ENCODE measurements around the gene EPS15. TPM values are rescaled to one million over a fixed set of nuclear protein-coding genes. Genes with fewer than 3 reads are reported as not detected.
"Not testable (repeated sequence)": the region's sequence is repeated elsewhere in the genome, so short reads cannot be mapped to it uniquely, and the experiment has no call there.

EPS15 gene
- total RNA-seq, 2 donors from 2014 or later, result 123 to 197 TPM

DNA sequence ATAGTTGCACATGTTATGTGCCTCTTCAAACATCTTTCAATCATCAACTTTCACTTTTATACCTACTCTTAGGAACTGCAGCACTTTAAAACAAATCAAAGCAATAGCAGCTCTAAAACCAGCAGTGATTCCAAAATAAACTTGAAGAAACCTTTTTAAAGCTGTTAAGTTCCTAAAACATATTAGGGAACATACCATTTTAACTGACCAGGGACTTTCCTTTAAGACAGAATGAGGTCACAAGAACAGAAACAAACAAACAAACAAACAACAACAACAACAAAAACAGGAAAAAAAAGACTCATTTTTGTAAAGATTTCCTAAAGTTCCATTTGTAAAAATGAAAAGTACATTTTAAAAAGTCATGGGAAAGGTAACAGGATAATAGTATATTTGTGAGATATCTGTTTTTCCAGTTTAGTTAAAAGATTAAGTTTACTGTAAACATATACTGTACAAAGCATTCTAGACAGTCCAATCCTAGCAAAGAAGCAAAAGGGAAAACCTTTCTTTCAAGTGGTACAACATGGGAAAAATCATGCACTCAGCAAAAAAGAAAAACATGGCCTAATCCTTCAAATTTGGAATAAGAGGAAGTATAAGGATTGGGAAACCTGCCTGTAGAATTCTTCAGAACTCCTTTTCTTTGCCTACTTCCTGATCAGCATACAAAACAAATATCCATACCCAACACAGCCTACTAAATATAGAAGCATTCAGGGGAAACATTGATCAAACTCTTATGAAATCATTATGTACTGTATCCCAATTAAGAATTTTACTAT, 45.5 kb downstream of the EPS15 start:
- H3K36me3 ChIP-seq, result no peaks in the 10 kb centered on the region
- peak overlapping the region; percentile 12 for H3K4me3 ChIP-seq
- ATAC-seq (ENCODE audit: insufficient number of reproducible peaks, low FRiP score, low read depth) (no peak), DNase-seq (ENCODE audit: low spot score) (no peak)
- H3K27me3 ChIP-seq (replicated peaks; ENCODE audit: insufficient read depth), result no peaks in the 10 kb centered on the region
- H3K9me3 ChIP-seq, result no peaks in the 10 kb centered on the region
- TF ChIP-seq, protein P1, sequence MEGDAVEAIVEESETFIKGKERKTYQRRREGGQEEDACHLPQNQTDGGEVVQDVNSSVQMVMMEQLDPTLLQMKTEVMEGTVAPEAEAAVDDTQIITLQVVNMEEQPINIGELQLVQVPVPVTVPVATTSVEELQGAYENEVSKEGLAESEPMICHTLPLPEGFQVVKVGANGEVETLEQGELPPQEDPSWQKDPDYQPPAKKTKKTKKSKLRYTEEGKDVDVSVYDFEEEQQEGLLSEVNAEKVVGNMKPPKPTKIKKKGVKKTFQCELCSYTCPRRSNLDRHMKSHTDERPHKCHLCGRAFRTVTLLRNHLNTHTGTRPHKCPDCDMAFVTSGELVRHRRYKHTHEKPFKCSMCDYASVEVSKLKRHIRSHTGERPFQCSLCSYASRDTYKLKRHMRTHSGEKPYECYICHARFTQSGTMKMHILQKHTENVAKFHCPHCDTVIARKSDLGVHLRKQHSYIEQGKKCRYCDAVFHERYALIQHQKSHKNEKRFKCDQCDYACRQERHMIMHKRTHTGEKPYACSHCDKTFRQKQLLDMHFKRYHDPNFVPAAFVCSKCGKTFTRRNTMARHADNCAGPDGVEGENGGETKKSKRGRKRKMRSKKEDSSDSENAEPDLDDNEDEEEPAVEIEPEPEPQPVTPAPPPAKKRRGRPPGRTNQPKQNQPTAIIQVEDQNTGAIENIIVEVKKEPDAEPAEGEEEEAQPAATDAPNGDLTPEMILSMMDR (IDR thresholded peaks at IDR 0.05), result no peak
- peak overlapping the region; percentile 29 to 35 for H3K27ac ChIP-seq
- peaks cover 16 to 29% of the 10 kb centered on the region in 2 donors for H3K4me1 ChIP-seq (ENCODE audit: control insufficient read depth in 1 of 2, low read depth in 2 of 2)

- DNase-seq (ENCODE audit: low spot score), result no peak
- H3K9me3 ChIP-seq, result no peaks in the 10 kb centered on the region
- TF ChIP-seq, protein P1 (IDR thresholded peaks at IDR 0.05), result no peak
- no peaks in the 10 kb centered on the region for H3K36me3 ChIP-seq
- H3K27me3 ChIP-seq (replicated peaks; ENCODE audit: insufficient read depth), result no peaks in the 10 kb centered on the region
- H3K4me1 ChIP-seq (ENCODE audit: control insufficient read depth in 1 of 2, low read depth in 2 of 2), result peaks cover 16 to 29% of the 10 kb centered on the region in 2 donors
- ATAC-seq (ENCODE audit: insufficient number of reproducible peaks, low FRiP score, low read depth), result no peak
- H3K4me3 ChIP-seq, result no peak overlapping the region
- peak overlapping the region in 1 of 2 donors; percentile 29 for H3K27ac ChIP-seq
These were observed 46.7 kb downstream of the EPS15 start for GRCh38 chr1:51472359-51472758.

DNA sequence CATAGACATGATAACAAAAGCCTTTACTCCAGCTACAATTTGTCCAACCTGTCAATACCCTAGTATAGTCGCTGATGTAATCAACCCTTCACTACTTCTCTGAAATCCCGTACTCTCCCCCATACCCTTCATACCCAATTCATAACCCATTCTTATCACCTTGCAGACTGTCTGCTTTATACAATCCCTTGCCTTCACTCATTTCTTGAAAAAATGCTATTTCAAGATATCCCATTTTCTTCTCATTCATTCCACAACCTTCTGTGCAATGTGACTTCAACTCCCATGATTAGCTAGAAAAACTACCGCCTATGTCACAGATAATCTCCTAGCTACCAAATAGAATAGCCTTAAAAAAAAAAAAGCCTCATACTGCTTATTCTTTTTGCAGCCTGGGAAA, 49.5 kb downstream of the EPS15 start:
- Histone ChIP-seq H3K4me1 (ENCODE audit: control insufficient read depth in 1 of 2, low read depth in 2 of 2) (peaks cover 16 to 29% of the 10 kb centered on the region in 2 donors), H3K27ac (no peak overlapping the region), H3K36me3 (no peaks in the 10 kb centered on the region), H3K4me3 (no peak overlapping the region), H3K27me3 (replicated peaks; ENCODE audit: insufficient read depth) (no peaks in the 10 kb centered on the region), H3K9me3 (no peaks in the 10 kb centered on the region)
- TF ChIP-seq, protein P1 (IDR thresholded peaks at IDR 0.05), result no peak
- ATAC-seq (ENCODE audit: insufficient number of reproducible peaks, low FRiP score, low read depth), result no peak
- DNase-seq (ENCODE audit: low spot score), result no peak

DNA sequence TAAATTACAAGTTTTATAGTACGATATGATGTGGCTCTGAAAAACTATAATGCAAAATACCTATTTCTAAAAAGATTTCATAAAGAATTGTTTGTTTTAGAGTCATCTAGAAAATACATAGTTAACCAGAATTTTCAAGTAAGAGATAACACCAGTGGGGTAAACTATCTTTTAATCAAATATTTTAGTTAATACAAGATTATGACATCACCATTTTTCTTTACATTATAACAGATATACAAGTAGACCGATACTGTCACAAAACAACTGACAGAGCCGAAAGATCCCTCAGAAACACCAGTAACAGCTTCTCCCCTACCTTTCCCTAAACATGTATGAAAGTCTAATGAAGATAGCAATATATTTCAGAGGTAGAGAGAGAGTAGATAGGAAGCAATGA, 54.2 kb downstream of the EPS15 start:
- ATAC-seq (ENCODE audit: insufficient number of reproducible peaks, low FRiP score, low read depth), result no peak
- Histone ChIP-seq H3K4me1 (ENCODE audit: control insufficient read depth in 1 of 2, low read depth in 2 of 2) (no peaks in the 10 kb centered on the region), H3K9me3 (no peaks in the 10 kb centered on the region), H3K4me3 (no peak overlapping the region), H3K27ac (no peak overlapping the region), H3K36me3 (peaks cover 10% of the 10 kb centered on the region), H3K27me3 (replicated peaks; ENCODE audit: insufficient read depth) (no peaks in the 10 kb centered on the region)
- TF ChIP-seq, protein P1 (IDR thresholded peaks at IDR 0.05), result no peak
- DNase-seq (ENCODE audit: low spot score), result no peak

- ATAC-seq (ENCODE audit: insufficient number of reproducible peaks, low FRiP score, low read depth) (no peak), DNase-seq (ENCODE audit: low spot score) (no peak)
- Histone ChIP-seq H3K36me3 (peaks cover 10% of the 10 kb centered on the region), H3K27me3 (replicated peaks; ENCODE audit: insufficient read depth) (no peaks in the 10 kb centered on the region), H3K9me3 (no peaks in the 10 kb centered on the region), H3K4me3 (no peak overlapping the region), H3K4me1 (ENCODE audit: control insufficient read depth in 1 of 2, low read depth in 2 of 2) (no peaks in the 10 kb centered on the region), H3K27ac (no peak overlapping the region)
- TF ChIP-seq, protein P1 (IDR thresholded peaks at IDR 0.05), result no peak
These were observed 55.5 kb downstream of the EPS15 start for GRCh38 chr1:51463561-51463960.

DNA sequence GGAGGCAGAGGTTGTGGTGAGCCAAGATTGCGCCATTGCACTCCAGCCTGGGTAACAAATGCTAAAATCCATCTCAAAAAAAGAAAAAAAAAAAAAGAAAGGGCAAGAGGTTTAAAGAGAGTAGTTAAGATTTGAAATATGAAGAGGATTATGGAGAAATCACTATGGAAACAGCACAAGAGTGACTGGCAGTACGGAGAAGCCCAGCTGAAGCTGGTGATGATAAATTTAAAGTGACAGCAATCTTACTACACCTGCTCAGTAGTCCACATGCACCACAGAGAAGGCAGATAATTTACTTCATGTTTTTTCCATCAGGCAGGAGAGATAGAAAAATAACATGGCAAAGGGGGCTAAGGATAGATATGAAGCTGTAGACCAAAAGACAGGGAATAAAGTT, 56.8 kb downstream of the EPS15 start:
- not testable (repeated sequence) for DNase-seq (ENCODE audit: low spot score); H3K4me1 ChIP-seq (ENCODE audit: control insufficient read depth in 1 of 2, low read depth in 2 of 2); H3K27ac ChIP-seq; H3K9me3 ChIP-seq; H3K36me3 ChIP-seq; H3K27me3 ChIP-seq (replicated peaks; ENCODE audit: insufficient read depth); H3K4me3 ChIP-seq; ATAC-seq (ENCODE audit: insufficient number of reproducible peaks, low FRiP score, low read depth)

Data from thoracic aorta (tissue), 2 donors.